DOHH2 (cell line): ENCODE data around the gene SKAP1.

Source experiments
- H3F3A ChIP-seq: fragments of 200-600 bp; sonication (generic), shearing (Covaris generic); 2 replicates; pipeline ENCODE4 v1.6.0; 2016; ENCODE audit warnings: antibody characterized with exemption, mild to moderate bottlenecking; ENCODE audit not compliant: control insufficient read depth, insufficient read depth
- H3K27ac ChIP-seq: fragments of 200-600 bp; sonication (generic); 2 replicates; pipeline ENCODE4 v1.5.1; 2014; ENCODE audit warnings: low read depth, mild to moderate bottlenecking, low read length, moderate library complexity
- H3K27me3 ChIP-seq: fragments of 200-600 bp; sonication (generic); 2 replicates; pipeline ENCODE4 v1.6.1; 2014; ENCODE audit warnings: mild to moderate bottlenecking, low read length, mixed read lengths; ENCODE audit not compliant: control insufficient read depth
- H3K36me3 ChIP-seq: fragments of 200-600 bp; sonication (generic); 2 replicates; pipeline ENCODE4 v1.6.1; 2014; ENCODE audit warnings: mild to moderate bottlenecking, low read length, moderate library complexity, mixed read lengths; ENCODE audit not compliant: control insufficient read depth
- H3K4me1 ChIP-seq: fragments of 200-600 bp; sonication (generic); 2 replicates; pipeline ENCODE4 v1.6.1; 2014; ENCODE audit warnings: mild to moderate bottlenecking, low read length, mixed read lengths; ENCODE audit not compliant: control insufficient read depth
- H3K4me2 ChIP-seq: fragments of 200-600 bp; sonication (generic); 2 replicates; pipeline ENCODE4 v1.6.0; 2014; ENCODE audit warnings: mild to moderate bottlenecking, low read length, moderate library complexity
- H3K4me3 ChIP-seq: fragments of 200-600 bp; sonication (generic); 2 replicates; pipeline ENCODE4 v1.5.1; 2014; ENCODE audit warnings: mild to moderate bottlenecking, low read length, mixed read lengths
- H3K79me2 ChIP-seq: fragments of 200-600 bp; sonication (generic); 2 replicates; pipeline ENCODE4 v1.6.1; 2014; ENCODE audit warnings: mild to moderate bottlenecking, low read length, mixed read lengths; ENCODE audit not compliant: control insufficient read depth
- H3K9me2 ChIP-seq: fragments of 200-600 bp; sonication (generic); replicated peaks from 2 replicates; pipeline ENCODE4 v1.6.1; 2014; ENCODE audit warnings: mild to moderate bottlenecking, low read length, mixed read lengths; ENCODE audit not compliant: control insufficient read depth
- H3K9me3 ChIP-seq: fragments of 200-600 bp; sonication (generic); 2 replicates; pipeline ENCODE4 v1.6.1; 2014; ENCODE audit warnings: antibody characterized with exemption, low read length, mixed read lengths; ENCODE audit not compliant: control insufficient read depth, insufficient read depth
- H4K20me1 ChIP-seq: fragments of 200-600 bp; sonication (generic); 2 replicates; pipeline ENCODE4 v1.6.0; 2014; ENCODE audit warnings: low read depth, mild to moderate bottlenecking, antibody characterized with exemption, low read length, moderate library complexity; ENCODE audit not compliant: control insufficient read depth, insufficient read depth
- CTCF ChIP-seq: fragments of 200-600 bp; sonication (generic); IDR thresholded peaks from one replicate; pipeline ENCODE4 v1.5.1; 2014; ENCODE audit warnings: antibody characterized with exemption, mild to moderate bottlenecking, low read depth, low read length; ENCODE audit not compliant: poor library complexity, severe bottlenecking
- EZH2phosphoT487 ChIP-seq: fragments of 200-600 bp; sonication (generic); IDR thresholded peaks from 2 replicates; pipeline ENCODE4 v1.6.1; 2017; ENCODE audit warnings: borderline replicate concordance, mild to moderate bottlenecking, antibody characterized with exemption, low read length, moderate library complexity, mixed read lengths

Gene SKAP1

GRCh38 chr17:48258331-48258730, 171.7 kb downstream of the SKAP1 start:
- no peaks in the 10 kb centered on the region for H3K9me3 ChIP-seq
- H3K4me1 ChIP-seq, result no peaks in the 10 kb centered on the region
- H3K4me2 ChIP-seq, result no peak overlapping the region
- H3K9me2 ChIP-seq, result no peaks in the 10 kb centered on the region
- peaks cover 30% of the 10 kb centered on the region for H3K27me3 ChIP-seq
- no peaks in the 10 kb centered on the region for H3K36me3 ChIP-seq
- H3K79me2 ChIP-seq, result no peaks in the 10 kb centered on the region
- H3K27ac ChIP-seq, result no peak overlapping the region
- H3K4me3 ChIP-seq, result no peak overlapping the region
- no peaks in the 10 kb centered on the region for H3F3A ChIP-seq
- no peaks in the 10 kb centered on the region for H4K20me1 ChIP-seq
- TF ChIP-seq EZH2phosphoT487 (no peak), CTCF (no peak)

GRCh38 chr17:48255759-48256158, 174.3 kb downstream of the SKAP1 start:
- H3K4me2 ChIP-seq, result no peak overlapping the region
- H3K36me3 ChIP-seq, result no peaks in the 10 kb centered on the region
- no peak for TF ChIP-seq CTCF
- no peak for TF ChIP-seq EZH2phosphoT487
- H3K4me1 ChIP-seq, result no peaks in the 10 kb centered on the region
- no peaks in the 10 kb centered on the region for H3K79me2 ChIP-seq
- no peaks in the 10 kb centered on the region for H3F3A ChIP-seq
- H3K27ac ChIP-seq, result no peak overlapping the region
- no peaks in the 10 kb centered on the region for H3K9me3 ChIP-seq
- peaks cover 35% of the 10 kb centered on the region for H3K27me3 ChIP-seq
- H3K4me3 ChIP-seq, result no peak overlapping the region
- H4K20me1 ChIP-seq, result no peaks in the 10 kb centered on the region
- H3K9me2 ChIP-seq, result no peaks in the 10 kb centered on the region

GRCh38 chr17:48254896-48255295, 175.1 kb downstream of the SKAP1 start:
- Histone ChIP-seq H3K4me3 (no peak overlapping the region), H3F3A (no peaks in the 10 kb centered on the region), H3K27ac (no peak overlapping the region), H3K4me2 (no peak overlapping the region), H3K9me3 (no peaks in the 10 kb centered on the region), H3K27me3 (peaks cover 35% of the 10 kb centered on the region), H3K36me3 (no peaks in the 10 kb centered on the region), H3K79me2 (no peaks in the 10 kb centered on the region), H4K20me1 (no peaks in the 10 kb centered on the region), H3K4me1 (no peaks in the 10 kb centered on the region), H3K9me2 (no peaks in the 10 kb centered on the region)
- TF ChIP-seq EZH2phosphoT487 (no peak), CTCF (no peak)

GRCh38 chr17:48253975-48254374, 176.0 kb downstream of the SKAP1 start:
- H3K9me3 ChIP-seq, result no peaks in the 10 kb centered on the region
- no peak overlapping the region for H3K4me2 ChIP-seq
- peaks cover 35% of the 10 kb centered on the region for H3K27me3 ChIP-seq
- H4K20me1 ChIP-seq, result no peaks in the 10 kb centered on the region
- no peak overlapping the region for H3K4me3 ChIP-seq
- H3K27ac ChIP-seq, result no peak overlapping the region
- H3K36me3 ChIP-seq, result no peaks in the 10 kb centered on the region
- H3K79me2 ChIP-seq, result no peaks in the 10 kb centered on the region
- H3K4me1 ChIP-seq, result no peaks in the 10 kb centered on the region
- H3K9me2 ChIP-seq, result no peaks in the 10 kb centered on the region
- TF ChIP-seq EZH2phosphoT487 (no peak), CTCF (no peak)
- no peaks in the 10 kb centered on the region for H3F3A ChIP-seq
